GM18499 (cell line): ENCODE results near the gene SERPINC1.
"Not testable (repeated sequence)": the region's sequence is repeated elsewhere in the genome, so short reads cannot be mapped to it uniquely, and the experiment has no call there.

Source experiments
- ATAC-seq: cut with Tn5 transposase; IDR thresholded peaks from one replicate; pipeline ENCODE4 v1.9.1; 2021; ENCODE audit warnings: moderate number of reproducible peaks; ENCODE audit not compliant: insufficient read depth, unreplicated experiment

Gene SERPINC1

GRCh38 chr1:173917149-173917548 lies at the start of gene SERPINC1:
TSS of gene SERPINC1 (minus strand) at chr1:173917327. CDS start at chr1:173917259, 68 bp downstream.
- no peak for ATAC-seq

DNA sequence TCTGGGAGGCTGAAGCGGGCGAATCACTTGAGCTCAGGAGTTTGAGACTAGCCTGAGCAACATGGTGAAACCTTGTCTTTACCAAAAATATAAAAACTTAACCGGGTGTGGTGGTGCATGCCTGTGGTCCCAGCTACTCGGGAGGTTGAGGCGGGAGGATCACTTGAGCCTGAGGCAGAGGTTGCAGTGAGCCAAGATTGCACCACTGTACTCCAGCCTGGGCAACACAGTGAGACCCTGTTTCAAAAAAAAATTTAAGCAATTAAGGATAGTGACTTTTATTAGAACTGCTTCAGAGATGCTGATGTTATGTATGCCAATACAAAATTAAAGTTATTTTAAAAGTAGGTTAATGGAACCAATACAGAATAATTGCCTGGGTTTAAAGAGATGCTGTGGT lies 48.8 kb upstream of the SERPINC1 start:
- ATAC-seq: not testable (repeated sequence)

GRCh38 chr1:173963477-173963876 lies 46.4 kb upstream of the SERPINC1 start:
- no peak for ATAC-seq

- ATAC-seq: no peak
Measured at GRCh38 chr1:173960625-173961024, 43.5 kb upstream of the SERPINC1 start.

DNA sequence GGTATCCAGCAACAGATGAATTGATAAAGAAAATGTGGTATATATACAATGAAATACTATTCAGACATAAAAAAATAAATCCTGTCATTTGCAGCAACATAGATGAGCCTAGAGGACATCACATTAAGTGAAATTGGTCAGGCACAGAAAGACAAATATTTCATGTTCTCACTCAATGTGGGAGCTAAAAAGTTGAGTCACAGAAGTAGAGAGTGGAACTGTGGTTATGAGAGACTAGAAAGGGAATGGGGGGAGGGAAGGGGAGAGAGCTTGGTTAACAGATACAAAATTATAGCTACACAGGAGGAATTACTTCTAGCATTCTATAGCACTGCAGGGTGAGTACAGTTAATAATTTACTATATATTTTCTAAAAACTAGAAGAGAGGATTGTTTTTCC lies 37.1 kb upstream of the SERPINC1 start:
- ATAC-seq: no peak

DNA sequence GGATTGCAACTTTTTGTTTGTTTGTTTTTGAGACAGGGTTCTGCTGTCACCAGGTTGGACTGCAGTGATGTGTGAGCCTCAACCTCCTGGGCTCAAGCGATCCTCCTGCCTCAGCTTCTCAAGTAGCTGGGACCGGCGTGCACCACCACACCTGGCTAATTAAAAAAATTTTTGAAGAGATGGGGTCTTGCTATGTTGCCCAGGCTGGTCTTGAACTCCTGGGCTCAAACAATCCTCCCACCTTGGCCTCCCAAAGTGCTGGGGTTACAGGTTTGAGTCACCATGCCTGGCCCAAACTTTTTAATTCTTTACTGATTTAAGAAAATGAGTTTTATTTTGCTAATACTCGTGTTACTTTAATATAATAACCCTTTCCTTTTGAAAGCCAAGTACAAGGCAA lies 31.5 kb upstream of the SERPINC1 start:
- no peak for ATAC-seq

- ATAC-seq: no peak
Measured at GRCh38 chr1:173946380-173946921, 29.3 kb upstream of the SERPINC1 start.

DNA sequence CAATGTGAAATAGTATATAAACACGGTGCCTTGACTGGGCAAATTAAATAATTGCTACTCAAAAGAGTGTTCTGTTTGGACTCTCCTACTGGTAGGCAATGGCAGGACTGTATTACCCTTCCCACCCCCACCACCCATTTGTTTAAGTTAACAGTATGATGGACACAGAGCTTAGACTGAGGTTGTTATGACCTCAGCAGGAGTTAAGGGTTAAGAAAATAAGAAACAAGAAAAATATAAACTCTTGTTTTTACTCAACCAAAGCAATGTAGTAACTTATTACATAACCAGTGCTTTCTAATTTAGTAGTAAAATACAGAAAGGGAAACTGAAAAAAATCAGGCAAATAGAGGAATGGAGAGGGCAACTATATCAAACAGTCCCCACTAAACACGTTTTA lies 19.9 kb upstream of the SERPINC1 start:
- no peak for ATAC-seq

DNA sequence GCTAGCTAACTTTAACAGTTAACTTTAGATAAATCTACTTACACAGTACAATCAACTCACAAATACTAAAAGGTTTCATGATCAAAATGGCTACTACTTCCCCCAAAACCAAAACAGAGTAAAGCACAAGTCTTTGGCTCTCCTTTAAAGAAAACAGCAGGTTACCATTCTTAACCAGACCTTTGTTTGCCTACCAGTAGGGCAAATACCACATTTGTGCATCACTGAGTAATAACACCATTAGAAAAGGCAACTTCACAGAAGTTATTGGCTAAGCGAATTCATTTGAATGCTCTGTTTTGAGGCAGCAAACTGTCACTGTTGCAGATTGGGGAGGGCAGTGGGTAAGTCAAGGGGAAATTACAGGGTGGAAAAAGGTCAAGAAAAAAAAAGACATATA lies 17.3 kb upstream of the SERPINC1 start:
- no peak for ATAC-seq

DNA sequence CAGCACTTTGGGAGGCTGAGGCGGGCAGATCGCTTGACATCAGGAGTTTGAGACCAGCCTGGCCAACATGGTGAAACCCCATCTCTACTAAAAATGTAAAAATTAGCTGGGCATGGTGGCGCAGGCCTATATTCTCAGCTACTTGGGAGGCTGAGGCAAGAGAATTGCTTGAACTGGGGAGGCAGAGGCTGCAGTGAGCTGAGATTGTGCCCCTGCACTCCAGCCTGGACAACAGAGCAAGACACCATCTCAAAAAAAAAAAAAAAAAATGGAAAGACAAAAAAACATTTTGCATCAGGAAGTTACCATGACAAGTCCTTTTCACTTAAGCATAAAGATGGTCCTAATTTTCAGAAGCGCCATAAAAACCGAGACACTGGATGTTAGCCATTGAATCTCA lies 13.4 kb upstream of the SERPINC1 start:
- ATAC-seq: not testable (repeated sequence)

DNA sequence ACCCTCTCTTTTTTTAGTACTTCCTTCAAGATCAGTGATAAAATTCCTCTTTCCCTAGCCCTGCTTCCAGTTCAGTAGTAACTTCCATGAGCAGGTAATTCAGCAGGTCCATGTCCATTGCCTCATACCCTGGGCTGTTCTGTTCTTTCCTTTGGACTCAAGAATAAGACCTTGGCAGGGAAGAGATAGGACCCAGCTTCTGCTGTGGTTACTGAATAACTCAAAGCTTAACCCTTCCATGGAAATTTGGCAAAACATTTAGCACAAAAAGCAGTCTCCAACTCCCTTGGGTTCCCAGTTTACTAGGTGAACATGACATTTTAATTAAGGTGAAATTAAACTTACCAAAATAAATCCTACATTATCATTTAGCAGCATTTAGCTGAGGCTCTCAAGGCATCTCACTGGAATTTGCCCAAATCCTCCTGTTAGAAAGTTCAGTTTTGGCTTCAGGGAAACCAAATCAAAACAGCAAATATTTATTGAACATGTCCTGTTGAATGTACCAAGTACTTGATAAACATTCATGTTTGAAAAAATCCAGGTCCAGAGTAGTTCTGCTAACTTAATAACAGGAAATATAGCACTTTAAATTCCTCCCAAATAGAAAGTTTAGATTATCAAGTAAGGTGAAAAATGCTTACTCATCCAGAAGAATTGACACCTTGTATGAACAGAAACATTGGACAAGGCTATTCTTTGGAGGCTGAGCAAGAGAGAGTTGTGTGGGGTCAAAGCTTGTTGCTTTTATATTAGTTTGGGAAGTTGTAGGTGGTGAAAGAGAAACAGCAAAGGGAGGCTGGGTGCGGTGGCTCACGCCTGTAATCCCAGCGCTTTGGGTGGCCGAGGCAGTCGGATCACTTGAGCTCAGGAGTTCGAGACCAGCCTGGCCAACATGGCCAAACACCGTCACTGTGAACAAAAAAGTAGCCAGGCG lies 8.4 kb upstream of the SERPINC1 start:
- ATAC-seq: no peak

- no peak for ATAC-seq
Measured at GRCh38 chr1:173920861-173921260, 3.7 kb upstream of the SERPINC1 start.

DNA sequence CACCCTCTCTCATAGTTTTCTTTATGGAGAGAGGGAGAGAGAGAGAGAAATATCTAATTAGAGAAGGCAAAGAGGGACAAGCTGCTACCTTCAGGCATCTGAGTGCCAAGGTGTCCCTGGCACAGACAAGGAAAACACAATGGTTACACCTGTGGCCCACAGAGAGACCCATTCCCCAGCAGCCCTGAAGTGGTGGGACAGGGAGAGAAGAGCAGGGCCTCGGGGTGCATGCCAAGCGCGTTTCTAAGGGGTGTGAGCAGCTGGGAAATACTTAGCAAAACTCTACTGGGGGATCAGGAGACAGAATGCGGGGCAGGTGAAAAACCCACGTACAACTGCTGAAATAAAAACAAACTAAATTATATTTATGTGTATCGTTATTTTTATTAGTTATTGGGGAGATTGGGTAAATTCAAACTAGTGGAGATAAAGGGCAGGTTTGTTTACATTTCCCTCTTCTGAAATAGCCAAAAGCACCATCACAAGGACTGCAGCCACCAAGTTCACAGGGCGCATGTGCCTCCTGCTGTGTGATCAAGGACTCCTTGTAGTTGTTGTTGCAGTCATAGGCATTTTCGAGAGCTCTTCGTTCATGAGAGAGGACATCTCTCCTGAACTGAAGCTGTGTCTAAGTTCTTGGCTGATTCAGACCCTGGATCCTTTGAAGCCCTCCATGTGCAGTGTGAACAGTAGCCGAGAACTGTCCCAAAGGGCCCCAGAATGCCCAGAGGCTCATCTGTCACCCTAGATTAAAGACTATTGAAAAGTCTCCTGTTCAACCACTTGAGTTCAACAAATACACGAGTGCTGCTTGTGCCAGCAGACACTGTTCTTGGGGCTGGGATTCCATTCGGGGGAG lies 737 bp upstream of the SERPINC1 start:
- no peak for ATAC-seq

DNA sequence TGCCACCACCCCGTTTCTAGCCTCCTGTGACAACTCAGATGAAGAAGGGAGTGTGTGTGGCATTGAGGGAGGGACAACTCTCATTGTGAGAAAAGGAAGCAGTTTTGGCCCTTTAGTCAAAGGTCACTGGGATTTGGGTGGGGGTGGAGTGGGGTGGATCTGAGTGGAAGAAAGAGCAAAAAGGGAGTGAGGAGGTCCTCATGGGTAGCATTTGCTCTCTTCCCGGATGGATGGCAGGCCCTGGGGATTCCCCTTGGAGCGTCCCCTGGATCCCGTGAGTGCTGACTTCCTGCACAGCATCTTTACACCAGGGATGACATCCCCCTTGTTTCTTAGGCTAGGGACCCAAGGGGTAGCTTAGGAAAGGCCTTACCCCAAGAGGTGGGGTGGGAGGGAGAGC lies 460 bp downstream of the SERPINC1 start:
- no peak for ATAC-seq

GRCh38 chr1:173915596-173915995 lies 1.5 kb downstream of the SERPINC1 start:
- ATAC-seq: no peak

GRCh38 chr1:173914366-173914871 lies 2.7 kb downstream of the SERPINC1 start:
- no peak for ATAC-seq

DNA sequence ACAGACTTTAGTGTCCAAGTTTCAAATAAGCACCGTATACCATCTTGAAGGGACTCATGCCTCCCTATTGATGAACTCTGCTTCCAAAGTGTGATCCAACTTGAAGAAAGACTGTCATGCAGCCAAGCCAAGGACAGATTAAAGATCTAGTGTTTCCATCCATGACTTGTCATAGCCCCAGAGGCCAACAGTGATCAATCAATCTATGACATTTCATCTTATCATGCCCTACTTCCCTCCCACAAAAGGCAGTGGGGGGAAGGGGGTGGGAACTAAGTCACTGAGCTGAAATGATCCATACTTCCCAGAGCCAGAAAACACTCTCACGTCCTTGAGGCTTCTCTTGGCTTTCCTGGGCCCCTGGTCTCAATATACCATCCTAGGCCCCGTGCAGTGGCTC lies 4.0 kb downstream of the SERPINC1 start:
- ATAC-seq: no peak

DNA sequence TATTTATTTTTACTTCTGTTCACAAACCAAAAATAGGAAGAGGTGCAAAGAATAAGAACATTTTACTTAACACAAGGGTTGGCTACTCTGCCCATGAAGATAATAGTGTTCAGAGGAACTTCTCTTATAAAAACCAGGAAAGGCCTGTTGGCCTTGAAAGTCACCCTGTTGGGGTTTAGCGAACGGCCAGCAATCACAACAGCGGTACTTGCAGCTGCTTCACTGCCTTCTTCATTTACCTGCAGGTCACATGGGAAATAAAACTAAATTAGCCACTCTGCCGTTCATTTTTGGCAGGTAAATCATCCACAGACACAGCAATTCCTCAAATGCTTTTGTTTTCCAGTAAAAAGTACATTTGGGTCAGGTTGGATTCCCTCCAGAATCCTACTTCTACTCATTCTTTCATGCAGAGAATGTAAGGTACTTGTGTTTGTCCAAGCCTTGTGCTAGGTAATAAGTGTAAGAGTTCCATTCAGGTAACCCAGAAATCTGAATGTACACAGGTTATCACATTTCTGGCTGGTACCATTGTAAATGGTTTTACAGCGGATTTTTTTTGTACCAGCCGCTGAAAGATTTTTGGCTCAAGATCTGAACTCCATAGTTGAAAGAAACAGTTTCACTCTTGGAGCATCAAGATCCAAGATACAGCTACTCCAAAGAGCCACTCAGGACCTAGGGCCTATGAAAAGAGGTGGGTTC lies 13.1 kb downstream of the SERPINC1 start:
- ATAC-seq: no peak

- no peak for ATAC-seq
Measured at GRCh38 chr1:173900992-173901391, 16.1 kb downstream of the SERPINC1 start.

GRCh38 chr1:173900427-173900826 lies 16.7 kb downstream of the SERPINC1 start:
- ATAC-seq: no peak
